GM12878 (cell line): Measurements from ENCODE around the gene DLG2. TPM values are rescaled to one million over a fixed set of nuclear protein-coding genes. Genes with fewer than 3 reads are reported as not detected.

ENCODE experiments used
- ATAC-seq: fragments of 200-7000 bp; cut with Tn5 transposase; 3 replicates; pipeline ENCODE4 v1.9.1; 2020; ENCODE audit warnings: mild to moderate bottlenecking, moderate library complexity
- BruUV-seq: library from RNA; stranded (reverse); fragments of 400-500 nt; replicated peaks from 2 replicates; lab custom pipeline; 2021; lab: Mats Ljungman, UMichigan
- CTCF ChIA-PET: fragments of 300-600 bp; sonication (Branson Sonifier 250); formaldehyde crosslinking; extraction: SDS; loops from one replicate; lab custom pipeline; 2021; ENCODE audit warnings: inconsistent platforms; lab: Yijun Ruan, JAX
- POLR2A ChIA-PET: fragments of 350-600 bp; formaldehyde crosslinking; extraction: SDS; loops from one replicate; lab custom pipeline; 2021; ENCODE audit warnings: inconsistent platforms; lab: Charles Lee
- RAD21 ChIA-PET: fragments of 300-600 bp; sonication (Branson Sonifier 250); formaldehyde crosslinking; loops from one replicate; lab custom pipeline; 2023; ENCODE audit warnings: antibody characterized with exemption; ENCODE audit not compliant: unreplicated experiment; lab: Charles Lee
- SMC1A ChIA-PET: fragments of 300-600 bp; sonication (Branson Sonifier 250); formaldehyde crosslinking; loops from one replicate; lab custom pipeline; 2023; ENCODE audit not compliant: unreplicated experiment, uncharacterized antibody; lab: Charles Lee
- DNase-seq: peaks from one replicate; pipeline ENCODE4 v3.0.0-alpha.2; 2011; ENCODE audit warnings: low read depth, low spot score
- FAIRE-seq: peaks from 3 replicates; lab custom pipeline; 2011; peaks lifted over from hg19 to GRCh38; lab: Jason Lieb, UNC
- H2AFZ ChIP-seq: 2 replicates; pipeline ENCODE4 v1.6.0; 2011; ENCODE audit warnings: low read depth, low read length, control low read depth; ENCODE audit not compliant: control insufficient read depth
- H3K27ac ChIP-seq: 2 replicates; pipeline ENCODE4 v1.5.1; 2011; ENCODE audit warnings: control low read depth; ENCODE audit not compliant: control insufficient read depth, insufficient read depth
- H3K27me3 ChIP-seq, 2 experiments: replicated peaks in 1 of 2; 2 replicates each; pipeline versions ENCODE4 v1.6.0 to v1.6.1; 2011; ENCODE audit warnings: low read length in 1 of 2; ENCODE audit not compliant: control insufficient read depth in 2 of 2, insufficient read depth in 2 of 2
- H3K36me3 ChIP-seq, 2 experiments: 2 replicates each; pipeline ENCODE4 v1.5.1; 2011; ENCODE audit warnings: low read length in 1 of 2; ENCODE audit not compliant: control insufficient read depth in 2 of 2, insufficient read depth in 2 of 2
- H3K4me1 ChIP-seq: 2 replicates; pipeline ENCODE4 v1.6.1; 2011; ENCODE audit warnings: mild to moderate bottlenecking, low read length, moderate library complexity, mixed read lengths; ENCODE audit not compliant: control insufficient read depth, insufficient read depth
- H3K4me2 ChIP-seq: 2 replicates; pipeline ENCODE4 v1.6.0; 2011; ENCODE audit warnings: control low read depth; ENCODE audit not compliant: control insufficient read depth, insufficient read depth
- H3K4me3 ChIP-seq: fragments of 200-600 bp; sonication (generic); 2 replicates; pipeline ENCODE4 v1.5.1; 2016
- H3K79me2 ChIP-seq: 2 replicates; pipeline ENCODE4 v1.6.0; 2011; ENCODE audit warnings: low read length; ENCODE audit not compliant: control insufficient read depth, insufficient read depth
- H3K9ac ChIP-seq: 2 replicates; pipeline ENCODE4 v1.8.0; 2011; ENCODE audit warnings: low read length, control low read depth, mixed read lengths; ENCODE audit not compliant: control insufficient read depth, insufficient read depth
- H3K9me3 ChIP-seq: replicated peaks from 3 replicates; pipeline ENCODE4 v1.5.1; 2011; ENCODE audit warnings: mild to moderate bottlenecking, low read length; ENCODE audit not compliant: control insufficient read depth, insufficient read depth
- H4K20me1 ChIP-seq: 2 replicates; pipeline ENCODE4 v1.6.0; 2011; ENCODE audit not compliant: control insufficient read depth, insufficient read depth
- ATF3 ChIP-seq: IDR thresholded peaks from 2 replicates; pipeline ENCODE4 v1.6.1; 2011; ENCODE audit warnings: low read depth, mild to moderate bottlenecking, low read length, moderate library complexity, borderline replicate concordance; ENCODE audit errors: extremely low read depth
- CBFB ChIP-seq: IDR thresholded peaks from 2 replicates; pipeline ENCODE4 v1.6.1; 2016; ENCODE audit warnings: antibody characterized with exemption, low read depth
- CHD2 ChIP-seq: IDR thresholded peaks from 2 replicates; pipeline ENCODE4 v1.6.1; 2011; ENCODE audit warnings: low read depth, low read length, improper control_type of control experiment, borderline replicate concordance
- ESRRA ChIP-seq: IDR thresholded peaks from 2 replicates; pipeline ENCODE4 v1.6.1; 2012; ENCODE audit warnings: mild to moderate bottlenecking, low read length, improper control_type of control experiment
- FOXK2 ChIP-seq: fragments of 450-650 bp; IDR thresholded peaks from 2 replicates; pipeline ENCODE4 v1.6.1; 2017; ENCODE audit warnings: mild to moderate bottlenecking, moderate library complexity
- KLF5 ChIP-seq: fragments of 450-650 bp; IDR thresholded peaks from 2 replicates; pipeline ENCODE4 v1.6.1; 2014; ENCODE audit warnings: mild to moderate bottlenecking; ENCODE audit not compliant: partially characterized antibody
- MYB ChIP-seq: fragments of 150-350 bp; IDR thresholded peaks from 2 replicates; pipeline ENCODE4 v1.6.1; 2014; ENCODE audit warnings: mild to moderate bottlenecking, low read depth, low read length, borderline replicate concordance
- PAX5 ChIP-seq: IDR thresholded peaks from 2 replicates; pipeline ENCODE4 v1.6.1; 2011; ENCODE audit warnings: low read depth, low read length, borderline replicate concordance
- POLR2AphosphoS5 ChIP-seq: IDR thresholded peaks from 2 replicates; pipeline ENCODE4 v1.6.1; 2011; ENCODE audit warnings: mild to moderate bottlenecking, low read length, inconsistent platforms
- SIN3A ChIP-seq: IDR thresholded peaks from 2 replicates; pipeline ENCODE4 v1.6.1; 2012; ENCODE audit warnings: low read depth, low read length, improper control_type of control experiment
- SMC3 ChIP-seq: IDR thresholded peaks from 2 replicates; pipeline ENCODE4 v1.6.1; 2011; ENCODE audit warnings: low read length, improper control_type of control experiment, borderline replicate concordance
- SRF ChIP-seq, 2 experiments: IDR thresholded peaks; 2 replicates each; pipeline ENCODE4 v1.6.1; 2011; ENCODE audit warnings: low read depth in 2 of 2, low read length in 2 of 2, mild to moderate bottlenecking in 1 of 2, moderate library complexity in 1 of 2
- ZBTB40 ChIP-seq: fragments of 450-650 bp; IDR thresholded peaks from 2 replicates; pipeline ENCODE4 v1.6.1; 2016; ENCODE audit warnings: mild to moderate bottlenecking, moderate library complexity, borderline replicate concordance
- ZNF217 ChIP-seq: fragments of 450-650 bp; IDR thresholded peaks from 2 replicates; pipeline ENCODE4 v1.6.1; 2017; ENCODE audit warnings: antibody characterized with exemption, mild to moderate bottlenecking
- ZNF384 ChIP-seq: IDR thresholded peaks from 2 replicates; pipeline ENCODE4 v1.6.1; 2012; ENCODE audit warnings: low read depth, mild to moderate bottlenecking, low read length, improper control_type of control experiment, borderline replicate concordance
- WGBS: methylation state at CpG from one replicate; pipeline ENCODE4 v1.1.6; 2016; ENCODE audit warnings: low lambda C conversion rate; ENCODE audit not compliant: insufficient replicate concordance, insufficient coverage; ENCODE audit errors: missing lambda C conversion rate; 5-methylcytosine and 5-hydroxymethylcytosine counted together
- in situ Hi-C: fragments of 300-500 bp; cut with MboI; formaldehyde crosslinking; loops from 9 replicates; pipeline ENCODE4 v1.14.3; 2018; ENCODE audit warnings: mixed read lengths
- intact Hi-C: fragments of 100-400 bp; cut with micrococcal nuclease; formaldehyde crosslinking; loops from one replicate; pipeline ENCODE4 v1.14.2; 2022; ENCODE audit not compliant: unreplicated experiment
- polyA plus RNA-seq, 11 experiments: library from polyadenylated mRNA; depleted of rRNA in 4 of 11; unstranded in 6 of 11; stranded (reverse) in 5 of 11; fragments of >200 nt; fragmentation: Nextera tagmentation in 4 of 11; fragmentation: Illumina TruSeq in 1 of 11; extraction: Ambion mirVana in 4 of 11; extraction: Trizol in 1 of 11; gene quantifications; 1 replicate in 1 of 11; 2 replicates in 10 of 11; pipeline versions ENCODE4 v1.2.1 to v1.2.3, GENCODE V29; 2011 to 2016; ENCODE audit warnings: inconsistent platforms in 2 of 11, missing spikeins in 2 of 11, low read depth in 1 of 11
- total RNA-seq, 4 experiments: library from RNA; depleted of rRNA in 3 of 4; stranded (reverse); fragments of >200 nt in 3 of 4; fragmentation: Illumina TruSeq in 1 of 4; extraction: Trizol in 1 of 4; gene quantifications; 2 replicates each; pipeline versions ENCODE4 v1.2.1 to v1.2.3, GENCODE V29; 2013 to 2021

The DLG2 gene
- total and polyA plus RNA-seq, 10 of the 15 experiments (the other 5 are each of a cell fraction or from before 2014, with no cell fraction given): 0.09 to 0.98 (median 0.35) TPM

- no peaks in the 10 kb centered on the region for H3K4me1 ChIP-seq
- H4K20me1 ChIP-seq: no peaks in the 10 kb centered on the region
- ATAC-seq (no peak), DNase-seq (no peak), FAIRE-seq (no peak)
- no peaks in the 10 kb centered on the region for H3K79me2 ChIP-seq
- intact Hi-C loops (no loop called here), in situ Hi-C loops (no loop called here)
- H3K9ac ChIP-seq: no peak overlapping the region
- 2% methylated on average over 2 of the region's 2 CpGs for WGBS
- TF ChIP-seq PAX5: no peak
- no peak for TF ChIP-seq POLR2AphosphoS5
- TF ChIP-seq CHD2: no peak
- no peak for TF ChIP-seq ATF3
- TF ChIP-seq SRF (IDR thresholded peaks at IDR 0.05; ENCODE audit: low read depth in 2 of 2, low read length in 2 of 2): no peak
- no peak for TF ChIP-seq ESRRA
- no peak for TF ChIP-seq ZBTB40
- no peak for TF ChIP-seq SMC3
- TF ChIP-seq ZNF384: no peak
- no peak for TF ChIP-seq SIN3A
- TF ChIP-seq FOXK2: no peak
- TF ChIP-seq ZNF217: no peak
- no peak for TF ChIP-seq KLF5
- no peak for TF ChIP-seq CBFB
- TF ChIP-seq MYB: no peak
- H3K27me3 ChIP-seq: no peaks in the 10 kb centered on the region; a peak in 3 of 4 replicates
- ChIA-PET POLR2A (no interaction called here), CTCF (interaction anchor here (0.6 to 0.9 kb wide), 3 partner anchors 9 to 880 kb away, joined by 3 read pairs; no protein-coding TSS in a partner anchor), RAD21 (no interaction called here), SMC1A (interaction anchor here (1.6 kb wide), 1 partner anchor 11 kb away, joined by 3 read pairs; no protein-coding TSS in a partner anchor)
- no TSS peak for BruUV-seq
- no peak overlapping the region for H3K27ac ChIP-seq
- no peak overlapping the region for H3K4me3 ChIP-seq
- no peak overlapping the region for H2AFZ ChIP-seq
- no peaks in the 10 kb centered on the region for H3K36me3 ChIP-seq
- no peak overlapping the region for H3K4me2 ChIP-seq
- no peaks in the 10 kb centered on the region for H3K9me3 ChIP-seq
These were observed 1978.3 kb downstream of the DLG2 start for GRCh38 chr11:83648610-83649527.
